ENCODE results near the gene APLN.
A peak's percentile ranks its signal among the peaks of the same experiment; 100 is the strongest.

Gene APLN

GRCh38 chrX:129659861-129660260 lies 5.1 kb upstream of the APLN start:
- peak in 1 of 3 donors; percentile 26 for DNase-seq

- peak; percentile 55 to 71 (median 69) for DNase-seq
Observed at GRCh38 chrX:129659141-129659540, 4.4 kb upstream of the APLN start.

GRCh38 chrX:129658429-129658828 lies 3.7 kb upstream of the APLN start:
- DNase-seq, result no peak

GRCh38 chrX:129655547-129656249 lies 942 bp upstream of the APLN start:
- no peak for DNase-seq

- DNase-seq, result peak in 2 of 3 donors; percentile 26 to 51
Observed at GRCh38 chrX:129653971-129654651, 645 bp downstream of the APLN start.

- DNase-seq, result no peak
Observed at GRCh38 chrX:129653181-129653970, 1.4 kb downstream of the APLN start.

GRCh38 chrX:129652565-129653169 lies 2.1 kb downstream of the APLN start:
- DNase-seq, result no peak

- DNase-seq, result no peak
Observed at GRCh38 chrX:129651756-129652564, 2.8 kb downstream of the APLN start.

- no peak for DNase-seq
Observed at GRCh38 chrX:129650821-129651510, 3.8 kb downstream of the APLN start.

- DNase-seq, result no peak
Observed at GRCh38 chrX:129650183-129650689, 4.5 kb downstream of the APLN start.

- DNase-seq, result no peak
Observed at GRCh38 chrX:129649268-129650182, 5.2 kb downstream of the APLN start.

GRCh38 chrX:129648514-129649267 lies 6.1 kb downstream of the APLN start:
- DNase-seq, result no peak

GRCh38 chrX:129647418-129648410 lies 7.0 kb downstream of the APLN start:
- DNase-seq, result no peak

- no peak for DNase-seq
Observed at GRCh38 chrX:129646566-129647417, 8.0 kb downstream of the APLN start.

- DNase-seq, result peak; percentile 39 to 48 (median 45)
Observed at GRCh38 chrX:129642641-129643040, 12.1 kb downstream of the APLN start.

GRCh38 chrX:129641941-129642340 lies 12.8 kb downstream of the APLN start:
- peak in 1 of 3 donors; percentile 21 for DNase-seq

GRCh38 chrX:129641469-129641868 lies 13.3 kb downstream of the APLN start:
- DNase-seq, result peak in 2 of 3 donors; percentile 34 to 49

Measured in suppressor macrophage treated with lipopolysaccharide for 1 hour (primary cell).